ENCODE measurements around the gene G6PC2.
"Not testable (repeated sequence)": the region's sequence is repeated elsewhere in the genome, so short reads cannot be mapped to it uniquely, and the experiment has no call there.

G6PC2 gene, protein sequence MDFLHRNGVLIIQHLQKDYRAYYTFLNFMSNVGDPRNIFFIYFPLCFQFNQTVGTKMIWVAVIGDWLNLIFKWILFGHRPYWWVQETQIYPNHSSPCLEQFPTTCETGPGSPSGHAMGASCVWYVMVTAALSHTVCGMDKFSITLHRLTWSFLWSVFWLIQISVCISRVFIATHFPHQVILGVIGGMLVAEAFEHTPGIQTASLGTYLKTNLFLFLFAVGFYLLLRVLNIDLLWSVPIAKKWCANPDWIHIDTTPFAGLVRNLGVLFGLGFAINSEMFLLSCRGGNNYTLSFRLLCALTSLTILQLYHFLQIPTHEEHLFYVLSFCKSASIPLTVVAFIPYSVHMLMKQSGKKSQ

DNA sequence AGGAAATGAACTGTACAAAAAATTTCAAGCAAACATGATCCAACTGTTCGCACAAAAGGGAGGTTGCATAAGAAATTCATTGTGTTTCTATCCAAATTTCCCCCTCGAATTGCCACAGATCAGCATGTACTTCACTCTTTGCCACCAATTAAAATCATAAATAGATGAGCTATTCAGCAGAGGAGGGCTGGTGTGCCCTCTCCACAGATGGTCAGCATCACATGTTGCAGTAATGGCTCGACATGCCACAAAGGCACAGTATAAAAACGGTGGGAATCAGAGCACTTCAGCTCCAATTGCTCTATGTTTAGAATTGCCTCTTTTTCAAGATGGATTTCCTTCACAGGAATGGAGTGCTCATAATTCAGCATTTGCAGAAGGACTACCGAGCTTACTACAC, at the start of gene G6PC2:
Gene G6PC2, plus strand, starts transcription at position 289 of the 400 bp plus-strand sequence. Its CDS starts 41 bp downstream, at position 330.
- DNase-seq: no peak

DNA sequence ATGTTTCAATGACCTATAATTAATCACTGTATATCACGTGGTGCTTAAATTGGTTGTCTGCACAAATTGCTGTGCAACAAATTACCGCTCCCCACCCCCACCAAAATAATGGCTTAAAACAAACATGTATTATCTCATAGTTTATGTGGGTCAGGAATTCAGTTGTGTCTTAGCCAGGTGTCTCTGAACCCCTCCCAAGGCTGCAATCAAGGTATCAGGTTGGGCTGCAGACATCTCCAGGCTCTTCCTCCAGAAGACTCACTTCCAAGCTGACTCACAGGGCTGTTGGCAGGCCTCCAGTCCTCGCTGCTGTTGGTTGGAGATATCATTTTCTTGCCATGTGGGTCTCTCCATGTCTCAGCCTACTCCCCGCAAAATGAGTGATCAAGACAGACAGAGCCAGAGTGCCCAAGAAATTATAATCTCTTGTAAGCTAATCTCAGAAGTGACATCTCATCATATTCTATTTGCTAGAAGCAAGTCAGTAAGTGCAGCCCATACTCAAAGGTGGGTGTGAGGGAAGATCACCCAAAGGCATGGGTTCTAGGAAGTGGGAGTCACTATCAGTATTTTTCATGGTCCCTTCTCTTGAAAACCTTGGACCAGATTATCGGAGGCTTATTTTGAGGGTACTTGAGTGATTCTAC, 49.3 kb upstream of the G6PC2 start:
- peak in 1 of 3 donors; percentile 1 for DNase-seq

DNA sequence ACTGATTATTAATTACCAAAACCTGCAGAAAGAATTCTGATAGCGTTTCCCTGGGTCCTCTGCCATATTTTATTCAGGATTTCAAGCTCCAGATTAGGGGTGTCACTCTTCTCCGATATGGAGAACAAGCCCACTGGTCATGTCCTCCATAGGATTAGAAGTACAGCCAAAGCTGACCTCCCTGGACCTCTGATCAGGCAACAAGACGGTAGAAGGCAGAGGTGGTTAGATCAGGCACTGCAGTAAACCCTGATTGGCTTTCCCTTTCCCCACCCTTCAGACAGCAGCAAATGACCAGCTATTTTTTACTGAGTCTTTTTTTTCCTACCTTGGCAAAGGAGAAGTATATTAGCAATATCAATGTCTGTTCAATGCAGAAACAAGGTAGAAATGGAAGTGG, 48.6 kb upstream of the G6PC2 start:
- no peak for DNase-seq

DNA sequence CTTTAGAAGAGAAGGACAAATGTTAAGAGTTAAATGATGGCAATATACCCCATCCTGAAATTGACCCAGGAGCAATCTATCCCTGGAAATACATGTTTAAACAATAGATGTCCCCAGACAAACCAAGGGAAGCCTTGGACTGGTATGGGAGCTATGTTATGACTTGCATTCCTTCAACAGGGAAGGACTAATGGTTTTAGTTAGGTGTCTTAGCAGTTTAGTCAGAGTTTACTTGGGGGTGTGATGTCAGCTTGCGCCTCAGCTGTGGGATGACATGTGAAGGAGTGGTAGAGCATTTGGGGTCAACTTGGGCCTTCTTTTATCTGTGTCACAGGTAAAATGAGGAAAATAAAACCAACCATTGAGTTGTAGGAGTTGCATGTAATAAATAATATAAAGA, 47.6 kb upstream of the G6PC2 start:
- DNase-seq: no peak

DNA sequence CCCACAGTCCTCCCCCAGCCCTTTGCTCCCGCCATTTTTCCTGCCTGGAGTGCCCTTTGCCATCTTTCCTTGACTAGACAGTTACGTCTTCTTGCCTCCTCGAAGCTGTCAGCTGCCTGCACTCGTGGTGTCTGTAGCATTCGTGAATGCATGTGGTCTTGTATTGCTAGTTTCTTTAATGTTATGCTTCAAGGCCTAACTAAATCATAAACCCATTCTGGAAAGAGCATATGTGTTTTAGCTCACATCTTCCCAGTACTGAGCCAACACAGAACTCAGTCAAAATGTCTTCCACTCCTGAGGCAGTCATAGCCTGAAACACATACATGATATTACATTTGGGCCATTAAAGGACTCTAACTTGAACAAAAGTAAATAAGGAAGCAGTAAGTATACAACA, 46.4 kb upstream of the G6PC2 start:
- no peak for DNase-seq

DNA sequence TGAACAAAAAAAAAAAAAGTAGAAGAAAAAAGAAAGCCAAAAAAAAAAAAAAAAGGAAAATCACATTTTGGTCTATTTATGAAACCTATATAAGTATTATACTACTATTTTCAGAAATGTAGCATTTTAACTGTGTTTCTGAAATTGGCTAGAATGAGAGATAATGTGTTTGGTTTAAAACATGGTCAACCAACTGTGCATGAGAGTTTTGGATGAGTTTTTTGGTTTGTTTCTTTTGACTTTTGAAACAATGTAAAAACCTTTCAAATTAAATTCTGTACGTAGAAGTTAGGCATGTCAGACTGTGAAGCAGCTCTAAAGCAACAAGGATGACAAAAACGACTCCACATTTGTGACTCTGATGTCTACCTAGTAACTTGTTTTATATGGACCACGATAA, 45.5 kb upstream of the G6PC2 start:
- DNase-seq: no peak

DNA sequence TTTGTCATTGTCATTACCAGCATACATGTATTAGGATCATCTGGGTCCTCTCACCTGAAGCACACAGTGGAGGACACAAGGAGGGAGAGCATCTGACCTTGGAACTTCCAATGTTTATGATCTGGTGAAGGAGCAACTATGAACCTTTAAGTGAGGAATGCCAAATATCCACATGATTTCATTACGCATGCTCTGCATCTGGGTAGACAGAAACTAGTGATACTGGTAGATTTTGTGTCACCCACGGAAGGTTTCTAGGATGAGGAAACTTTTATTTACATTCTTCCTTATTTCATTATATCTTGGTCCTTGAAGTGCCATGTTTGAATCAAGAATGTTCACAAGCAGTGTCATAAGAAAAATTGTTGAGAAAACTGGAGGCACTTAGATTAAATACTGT, 42.9 kb upstream of the G6PC2 start:
- DNase-seq: no peak

DNA sequence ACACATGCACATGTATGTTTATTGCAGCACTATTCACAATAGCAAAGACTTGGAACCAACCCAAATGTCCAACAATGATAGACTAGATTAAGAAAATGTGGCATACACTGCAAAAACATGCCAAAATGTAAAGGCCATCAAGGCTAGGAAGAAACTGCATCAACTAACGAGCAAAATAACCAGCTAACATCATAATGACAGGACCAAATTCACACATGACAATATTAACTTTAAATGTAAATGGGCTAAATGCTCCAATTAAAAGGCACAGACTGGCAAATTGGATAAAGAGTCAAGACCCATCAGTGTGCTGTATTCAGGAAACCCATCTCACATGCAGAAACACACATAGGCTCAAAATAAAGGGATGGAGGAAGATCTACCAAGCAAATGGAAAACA, 33.9 kb upstream of the G6PC2 start:
- DNase-seq: not testable (repeated sequence)

DNA sequence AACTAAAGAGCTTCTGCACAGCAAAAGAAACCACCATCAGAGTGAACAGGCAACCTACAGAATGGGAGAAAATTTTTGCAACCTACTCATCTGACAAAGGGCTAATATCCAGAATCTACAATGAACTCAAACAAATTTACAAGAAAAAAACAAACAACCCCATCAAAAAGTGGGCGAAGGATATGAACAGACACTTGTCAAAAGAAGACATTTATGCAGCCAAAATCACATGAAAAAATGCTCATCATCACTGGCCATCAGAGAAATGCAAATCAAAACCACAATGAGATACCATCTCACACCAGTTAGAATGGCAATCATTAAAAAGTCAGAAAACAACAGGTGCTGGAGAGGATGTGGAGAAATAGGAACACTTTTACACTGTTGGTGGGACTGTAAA, 30.7 kb upstream of the G6PC2 start:
- DNase-seq: not testable (repeated sequence)

DNA sequence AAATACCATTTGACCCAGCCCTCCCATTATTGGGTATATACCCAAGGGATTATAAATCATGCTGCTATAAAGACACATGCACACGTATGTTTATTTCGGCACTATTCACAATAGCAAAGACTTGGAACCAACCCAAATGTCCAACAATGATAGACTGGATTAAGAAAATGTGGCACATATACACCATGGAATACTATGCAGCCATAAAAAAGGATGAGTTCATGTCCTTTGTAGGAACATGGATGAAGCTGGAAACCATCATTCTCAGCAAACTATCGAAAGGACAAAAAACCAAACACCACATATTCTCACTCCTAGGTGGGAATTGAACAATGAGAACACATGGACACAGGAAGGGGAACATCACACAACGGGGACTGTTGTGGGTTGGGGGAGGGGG, 30.3 kb upstream of the G6PC2 start:
- not testable (repeated sequence) for DNase-seq

DNA sequence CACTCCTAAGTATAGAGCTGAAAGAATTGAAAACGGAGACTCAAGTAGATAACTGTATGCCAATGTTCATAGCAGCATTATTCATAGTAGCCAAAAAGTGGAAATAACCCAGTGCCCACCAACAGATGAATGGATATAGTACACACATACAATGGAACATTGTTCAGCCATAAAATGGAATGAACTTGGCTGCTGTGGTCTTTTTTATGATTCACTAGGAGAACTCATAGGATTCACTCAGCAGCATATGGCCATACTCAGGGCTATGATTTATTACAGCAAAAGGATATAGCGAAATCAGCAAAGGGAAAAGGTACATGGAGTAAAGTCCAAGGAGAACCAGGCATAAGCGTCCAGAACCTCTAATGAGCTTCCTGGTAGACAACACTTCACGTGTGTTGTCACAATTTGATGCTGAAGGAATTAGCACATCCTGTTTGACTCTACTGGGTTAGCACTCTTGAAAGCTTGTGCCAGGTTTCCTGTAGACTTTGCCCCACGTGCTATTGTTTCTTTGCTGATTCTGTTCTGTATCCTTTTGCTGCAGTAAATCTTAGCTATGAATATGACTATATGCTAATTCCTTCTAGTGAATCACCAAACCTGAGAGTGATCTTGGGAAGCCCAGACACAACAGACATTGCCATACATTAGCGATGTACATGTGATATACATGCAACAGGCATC, 26.6 kb upstream of the G6PC2 start:
- DNase-seq: no peak

DNA sequence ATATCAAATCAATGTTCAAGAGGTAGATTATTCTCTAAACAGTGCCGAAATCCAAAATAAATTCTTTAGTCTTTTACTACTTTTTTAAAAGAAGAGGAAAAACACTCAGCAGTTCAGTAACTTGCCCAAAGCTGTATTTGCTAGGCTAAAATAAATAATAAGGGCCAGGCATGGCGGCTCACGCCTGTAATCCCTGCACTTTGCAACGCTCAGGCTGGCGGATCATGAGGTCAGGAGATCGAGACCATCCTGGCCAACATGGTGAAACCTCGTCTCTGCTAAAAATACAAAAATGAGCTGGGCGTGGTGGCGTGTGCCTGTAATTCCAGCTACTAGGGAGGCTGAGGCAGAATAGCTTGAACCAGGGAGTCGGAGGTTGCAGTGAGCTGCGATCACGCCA, 18.9 kb upstream of the G6PC2 start:
- DNase-seq: not testable (repeated sequence)

DNA sequence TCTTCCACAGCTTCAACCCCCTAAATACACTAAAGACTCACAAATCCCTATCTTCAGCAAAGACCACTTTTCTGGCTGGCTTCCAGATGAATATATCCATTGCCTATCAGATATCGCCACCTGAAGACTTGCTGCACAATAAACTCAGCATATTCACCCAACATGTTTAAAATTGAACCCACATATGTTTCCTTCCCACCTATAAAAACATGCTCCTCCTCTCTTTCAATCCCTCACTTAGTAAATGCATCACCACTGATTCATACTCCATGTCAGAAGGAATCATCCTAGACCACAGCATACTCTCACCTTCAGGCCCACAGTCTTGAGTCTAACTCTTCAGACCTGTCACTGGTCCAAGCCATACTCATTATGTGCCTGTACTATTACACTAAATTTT, 16.1 kb upstream of the G6PC2 start:
- no peak for DNase-seq

DNA sequence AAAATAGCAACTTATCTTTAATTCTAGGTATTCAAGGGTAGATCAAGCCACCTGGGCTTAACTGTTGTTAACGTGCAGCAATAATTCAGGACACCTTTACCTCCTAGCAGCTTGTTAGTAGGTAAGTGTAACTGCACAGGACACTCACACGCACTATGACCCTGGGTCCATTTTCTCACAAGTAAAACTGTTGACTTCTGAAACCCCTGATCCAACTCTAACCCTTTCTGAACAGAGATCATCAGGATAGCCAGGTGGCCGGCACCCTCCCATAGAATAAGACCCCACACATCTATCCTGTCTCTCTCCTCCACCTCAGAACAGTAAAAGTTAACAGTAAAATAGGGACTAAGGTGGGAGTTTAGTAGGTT, 11.5 kb upstream of the G6PC2 start:
- no peak for DNase-seq

DNA sequence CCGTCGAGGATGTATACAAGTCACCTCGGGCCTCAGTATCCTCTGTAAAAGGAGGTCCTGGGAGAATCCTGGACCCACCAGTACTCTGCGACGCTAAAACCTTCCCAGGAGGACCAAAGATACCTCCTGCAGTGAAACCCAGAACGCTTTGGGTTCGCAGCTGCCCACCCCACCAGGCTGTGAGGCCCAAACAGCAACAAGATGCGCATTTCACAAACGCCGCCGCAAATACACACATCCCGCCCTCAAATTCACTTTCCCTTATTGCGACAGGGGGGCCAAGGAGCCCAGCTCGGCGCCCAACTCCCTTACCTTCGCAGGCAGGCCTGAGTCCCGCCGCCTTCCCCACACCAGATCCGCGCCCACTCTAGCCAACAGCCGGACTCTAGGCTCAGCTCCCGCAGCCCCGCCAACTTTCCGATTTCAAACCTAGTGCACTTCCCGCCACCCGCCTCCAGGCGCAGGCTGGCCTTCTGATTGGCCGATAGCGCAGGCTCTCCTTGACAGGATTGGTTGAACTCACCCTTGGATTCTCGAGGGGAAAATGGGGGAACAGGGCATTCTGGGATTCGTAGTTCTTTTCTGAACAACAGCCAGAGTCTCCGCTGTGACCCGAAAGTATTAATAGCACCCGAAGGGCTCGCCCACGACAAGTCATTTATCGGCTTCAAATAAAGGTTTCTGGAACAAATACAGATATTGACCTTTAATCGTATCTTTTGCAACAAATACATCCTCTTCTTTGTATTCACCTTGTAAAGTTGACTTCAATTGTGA, 10.9 kb upstream of the G6PC2 start, which contains the start of gene SPC25:
Gene SPC25, minus strand, starts transcription at position 425 of the 777 bp plus-strand sequence. CDS start 911 bp downstream, outside the sequence.
- peak; percentile 94 to 95 (median 94) for DNase-seq

DNA sequence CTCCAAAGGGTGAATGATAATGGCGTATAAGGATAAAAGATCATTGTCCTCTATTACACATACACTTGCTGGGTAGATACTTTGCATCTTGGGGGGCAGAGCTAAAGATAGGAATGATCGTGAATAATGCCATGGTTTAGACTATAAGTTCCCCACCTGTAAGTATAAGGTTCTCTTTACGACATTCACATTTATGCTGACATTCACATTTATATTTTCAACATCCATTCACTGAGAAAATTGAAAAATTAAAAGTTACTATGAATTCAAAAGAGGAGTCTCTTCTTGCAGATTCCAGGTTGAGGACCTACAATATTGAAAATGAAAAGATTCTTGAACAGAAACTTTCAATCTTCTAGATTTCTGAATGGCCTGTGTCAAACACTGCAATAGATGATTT, 8.8 kb upstream of the G6PC2 start:
- no peak for DNase-seq

DNA sequence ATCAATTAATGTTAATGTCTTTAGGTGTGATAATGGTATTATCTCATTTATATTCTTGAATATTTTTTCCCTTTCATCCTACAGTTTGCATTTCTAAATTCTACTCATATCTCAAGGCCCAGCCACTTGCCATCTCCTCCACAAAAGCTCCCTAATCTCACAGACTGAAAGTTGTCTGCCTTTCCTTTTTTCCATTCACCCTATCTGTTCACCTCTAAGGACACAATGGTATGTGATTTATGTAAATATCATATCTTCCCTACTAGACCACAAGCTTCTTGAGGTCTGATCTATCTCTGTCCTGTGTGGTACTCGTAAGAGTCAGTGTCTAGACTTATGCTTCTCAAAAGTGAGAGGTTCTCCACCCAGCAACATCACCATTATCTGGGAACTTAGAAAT, 7.0 kb upstream of the G6PC2 start:
- DNase-seq: no peak

DNA sequence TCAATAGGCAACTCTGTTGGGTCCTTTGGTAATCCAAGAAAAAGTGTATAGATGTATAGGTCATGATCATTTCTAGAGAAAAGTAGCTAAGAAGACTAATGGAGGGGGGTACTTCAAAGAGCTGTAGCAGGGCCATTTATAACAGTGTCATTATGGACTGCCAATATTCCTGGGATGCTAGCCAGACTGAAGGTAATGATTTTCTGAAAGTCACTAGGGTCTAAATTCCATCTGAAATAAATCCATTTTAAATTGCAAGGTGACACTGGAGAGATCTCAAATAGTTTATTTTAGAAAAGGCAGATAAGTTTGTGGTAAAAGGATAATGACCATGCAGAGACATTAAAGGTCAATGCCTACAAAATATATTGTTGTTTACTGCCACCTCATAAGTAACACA, 6.4 kb upstream of the G6PC2 start:
- no peak for DNase-seq

DNA sequence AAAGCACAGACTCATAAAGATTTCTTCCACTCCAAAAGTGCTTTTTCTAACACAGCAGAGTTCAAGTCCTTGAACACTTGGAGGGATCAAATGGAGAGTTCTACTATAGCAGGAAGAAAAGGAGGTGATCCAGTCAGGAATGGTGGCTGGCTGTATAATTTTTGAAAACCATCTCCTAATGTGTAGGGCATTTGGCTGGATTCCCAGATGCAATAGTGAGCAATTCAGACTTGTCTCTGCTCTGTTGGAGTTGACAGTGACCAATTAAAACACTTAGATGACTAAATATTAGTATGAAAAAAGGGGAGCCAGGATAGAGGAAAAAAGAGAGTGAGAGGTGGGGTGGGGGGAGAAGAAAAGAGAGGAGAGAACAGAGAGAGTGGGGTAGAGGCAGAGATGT, 5.3 kb upstream of the G6PC2 start:
- DNase-seq: no peak

DNA sequence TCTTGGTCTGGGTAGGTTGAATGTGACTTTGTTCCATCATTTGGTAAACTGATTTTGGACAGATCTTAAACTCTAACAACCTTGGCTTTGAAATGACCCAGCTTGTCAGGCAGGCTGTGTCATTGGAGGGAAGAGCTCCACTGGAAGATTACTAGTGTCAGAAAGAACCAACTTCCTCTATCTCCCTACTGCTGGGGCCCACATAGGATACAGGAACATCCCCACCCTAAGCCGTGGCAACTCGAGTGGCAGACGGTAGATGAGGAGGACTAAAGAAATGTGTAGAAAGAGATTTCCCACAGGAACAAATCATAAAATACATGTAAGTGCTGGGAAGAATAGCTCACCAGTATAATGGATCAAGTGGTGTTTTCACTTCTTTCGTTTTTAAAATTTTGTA, 4.3 kb upstream of the G6PC2 start:
- DNase-seq: peak; percentile 19 to 31 (median 23)

DNA sequence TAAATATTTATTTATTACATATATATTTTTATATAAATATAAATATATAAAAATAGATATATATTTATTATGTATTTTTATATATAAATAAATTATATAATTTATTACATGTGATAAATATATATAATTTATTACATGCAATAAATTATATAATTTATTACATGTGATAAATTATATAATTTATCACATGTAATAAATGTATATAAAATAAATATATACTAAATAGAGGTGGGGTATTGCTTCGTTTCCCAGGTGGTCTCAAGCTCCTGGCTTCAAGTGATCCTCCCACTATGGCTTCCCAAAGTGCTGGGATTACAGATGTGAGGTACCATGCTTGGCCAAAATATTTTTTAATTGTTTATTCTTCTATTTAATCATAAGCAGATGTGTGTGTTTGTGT, 3.6 kb upstream of the G6PC2 start:
- no peak for DNase-seq

DNA sequence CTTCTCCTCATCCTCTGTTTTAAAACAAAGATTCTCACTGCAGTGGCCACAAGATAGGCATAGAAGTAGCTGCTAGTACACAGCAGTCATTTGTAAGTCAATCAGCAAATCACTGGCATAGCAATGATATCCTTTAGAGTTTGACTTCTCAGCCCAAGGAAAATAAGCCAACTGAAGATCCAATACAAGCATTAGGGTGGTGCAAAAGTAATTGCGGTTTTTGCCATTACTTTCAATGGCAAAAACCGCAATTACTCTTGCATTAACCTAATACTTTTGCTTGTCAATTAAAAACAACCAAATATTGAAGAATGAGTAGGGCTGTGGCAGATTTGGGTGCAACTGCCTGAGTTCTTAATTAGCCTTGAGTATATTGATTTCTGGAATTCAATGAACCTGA, 2.8 kb downstream of the G6PC2 start:
- DNase-seq: no peak

DNA sequence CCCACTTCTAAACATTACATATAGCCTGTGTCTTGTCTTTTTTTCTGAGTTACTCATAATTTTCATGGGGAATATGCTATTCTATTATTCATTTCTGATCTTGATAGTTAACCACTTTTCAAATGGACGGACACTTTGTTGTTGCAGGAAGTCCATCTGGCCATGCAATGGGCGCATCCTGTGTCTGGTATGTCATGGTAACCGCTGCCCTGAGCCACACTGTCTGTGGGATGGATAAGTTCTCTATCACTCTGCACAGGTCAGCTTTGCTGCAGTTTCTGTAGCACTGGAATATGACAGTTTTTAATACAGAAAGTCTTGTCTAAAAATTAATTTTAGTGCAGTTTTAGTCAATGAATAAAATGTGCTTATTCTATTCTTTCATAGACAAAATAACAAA, 3.3 kb downstream of the G6PC2 start:
- no peak for DNase-seq
